NCI-H526 treated with DMSO at 0.1 percent for 48 hours (cell line): ENCODE data around the gene GPR39.

ENCODE experiments used
- DNase-seq: peaks from one replicate; lab custom pipeline; 2025; lab: John Stamatoyannopoulos, UW

GPR39 gene

DNA sequence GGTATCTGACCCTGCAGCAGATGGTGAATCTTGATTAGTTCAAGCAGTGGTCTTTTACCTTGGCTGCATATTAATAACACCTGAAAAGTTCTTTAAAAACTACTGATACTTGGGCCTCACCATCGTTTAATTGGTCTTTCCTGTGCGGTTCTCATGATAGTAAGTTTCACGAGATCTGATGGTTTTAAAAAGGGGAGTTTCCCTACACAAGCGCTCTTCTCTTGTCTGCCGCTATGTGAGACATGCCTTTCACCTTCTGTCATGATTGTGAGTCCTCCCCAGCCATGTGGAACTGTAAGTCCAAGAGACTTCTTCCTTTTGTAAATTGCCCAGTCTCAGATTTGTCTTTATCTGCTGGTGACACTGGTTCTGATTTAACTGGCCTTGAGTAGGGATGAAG, 151.1 kb downstream of the GPR39 start:
- DNase-seq = no peak

DNA sequence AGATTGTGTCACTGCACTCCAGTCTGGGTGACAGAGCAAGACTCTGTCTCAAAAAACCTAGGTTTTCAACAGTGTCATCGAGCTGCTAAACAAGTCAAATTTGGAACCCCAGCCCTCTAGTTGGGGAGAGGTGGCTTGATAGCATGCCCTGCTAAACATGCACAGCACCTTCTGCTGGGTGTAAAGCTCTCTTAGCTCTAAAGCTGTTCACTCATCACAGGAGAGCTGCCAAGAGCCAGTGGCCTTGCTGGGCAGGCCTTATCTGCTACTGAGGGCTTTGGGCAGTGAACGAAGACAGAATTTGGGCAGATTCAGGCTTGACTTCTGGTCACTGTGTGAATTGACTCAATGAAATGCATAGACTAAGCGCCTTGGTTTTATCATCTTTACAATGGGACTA, 152.1 kb downstream of the GPR39 start:
- DNase-seq = no peak

DNA sequence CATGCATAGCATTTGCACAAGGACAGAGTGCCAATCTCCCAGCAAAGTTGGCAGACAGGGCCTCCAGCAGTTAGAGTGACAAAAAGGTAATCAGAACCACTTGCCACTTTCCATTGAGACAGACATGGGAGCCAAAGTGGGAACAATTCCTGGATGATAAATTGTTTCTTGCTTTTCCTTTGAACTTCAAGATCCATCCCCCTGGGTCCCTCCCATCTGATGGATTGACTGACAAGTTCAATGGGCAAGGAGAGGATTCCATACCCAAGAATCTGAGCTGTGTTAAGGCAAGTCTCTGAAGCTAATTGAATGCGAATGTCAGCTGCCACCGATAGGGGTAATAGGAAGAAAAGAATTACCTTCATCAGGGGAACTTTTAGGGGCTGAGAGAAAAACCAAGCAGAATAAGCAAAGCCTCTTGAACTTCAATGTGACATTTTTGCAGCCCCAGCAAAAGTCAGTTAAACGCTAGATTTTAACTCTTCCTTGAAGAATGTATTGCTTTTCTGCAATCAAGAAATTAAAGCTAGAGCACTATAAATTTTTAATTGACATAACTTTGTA, 156.9 kb downstream of the GPR39 start:
- DNase-seq = no peak

DNA sequence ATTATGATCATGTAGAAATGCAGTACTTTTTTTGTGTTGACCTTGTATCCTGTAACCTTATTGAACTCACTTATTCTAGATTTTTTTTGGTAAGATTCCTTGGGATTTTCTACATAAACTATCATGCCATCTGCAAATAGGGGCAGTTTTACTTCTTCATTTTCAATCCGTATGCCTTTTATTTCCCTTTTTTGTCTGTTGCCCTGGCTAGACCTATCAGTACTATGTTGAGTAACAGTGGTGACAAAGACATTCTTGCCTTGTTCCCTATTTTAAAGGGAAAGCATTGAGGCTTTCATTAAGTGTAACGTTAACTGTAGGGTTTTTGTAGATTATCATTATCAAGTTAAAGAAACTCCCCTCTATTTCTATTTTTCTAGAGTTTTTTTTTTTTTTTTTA, 161.1 kb downstream of the GPR39 start:
- no peak for DNase-seq

DNA sequence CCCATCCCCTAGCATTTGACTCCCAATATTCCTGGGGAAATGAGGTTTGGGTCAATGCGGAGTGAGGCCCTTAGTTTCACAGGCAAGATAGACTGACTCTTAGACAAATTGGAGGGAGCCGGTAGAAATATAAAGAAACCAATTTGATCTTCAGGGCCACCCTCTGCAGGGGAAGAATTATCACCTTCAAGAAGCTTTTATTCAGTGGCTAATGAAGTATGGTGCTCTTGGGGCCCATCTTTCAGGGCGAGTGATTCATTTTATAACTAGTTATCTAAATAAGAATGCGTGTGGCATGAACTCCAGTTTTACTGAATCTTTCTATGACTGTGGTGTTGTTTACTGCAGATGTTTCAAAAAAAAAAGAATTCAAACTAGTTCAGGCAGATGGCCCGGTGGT, 165.0 kb downstream of the GPR39 start:
- DNase-seq = no peak

DNA sequence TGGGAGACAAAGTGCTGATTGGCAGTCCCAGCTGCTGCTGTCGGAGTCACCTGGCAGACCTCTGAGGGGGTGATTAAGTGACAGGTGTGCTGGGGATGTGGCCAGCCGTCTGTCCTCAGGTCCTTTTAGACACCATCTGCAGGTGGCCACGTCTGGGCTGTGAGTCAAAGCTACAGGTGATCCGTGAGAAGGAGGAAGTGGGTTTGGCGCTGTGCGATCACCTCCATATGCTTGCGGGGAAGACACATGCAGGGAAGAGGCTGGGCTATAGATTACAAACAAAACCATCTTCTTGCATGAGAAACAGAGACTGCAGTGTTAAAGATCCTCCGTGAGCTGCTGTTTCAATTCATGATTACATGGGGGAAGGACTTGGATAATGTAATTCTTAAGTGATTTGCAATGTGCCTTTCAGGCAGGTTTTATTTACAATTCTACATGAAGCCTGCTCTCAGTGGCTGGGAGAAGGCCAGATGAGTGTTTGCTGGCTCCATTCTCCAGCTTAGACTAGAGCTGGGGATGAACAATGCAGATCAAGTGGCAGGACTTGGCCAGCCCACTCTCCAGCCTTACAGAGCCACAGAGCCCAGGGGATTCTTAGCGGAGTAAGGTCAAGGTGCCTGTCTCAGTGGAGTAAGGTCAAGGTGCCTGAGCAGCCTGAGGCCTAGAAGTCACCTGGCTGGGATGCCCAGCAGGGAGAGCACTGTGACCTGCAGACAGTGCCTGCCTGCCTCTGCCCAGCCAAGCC, 165.6 kb downstream of the GPR39 start:
- DNase-seq = no peak

DNA sequence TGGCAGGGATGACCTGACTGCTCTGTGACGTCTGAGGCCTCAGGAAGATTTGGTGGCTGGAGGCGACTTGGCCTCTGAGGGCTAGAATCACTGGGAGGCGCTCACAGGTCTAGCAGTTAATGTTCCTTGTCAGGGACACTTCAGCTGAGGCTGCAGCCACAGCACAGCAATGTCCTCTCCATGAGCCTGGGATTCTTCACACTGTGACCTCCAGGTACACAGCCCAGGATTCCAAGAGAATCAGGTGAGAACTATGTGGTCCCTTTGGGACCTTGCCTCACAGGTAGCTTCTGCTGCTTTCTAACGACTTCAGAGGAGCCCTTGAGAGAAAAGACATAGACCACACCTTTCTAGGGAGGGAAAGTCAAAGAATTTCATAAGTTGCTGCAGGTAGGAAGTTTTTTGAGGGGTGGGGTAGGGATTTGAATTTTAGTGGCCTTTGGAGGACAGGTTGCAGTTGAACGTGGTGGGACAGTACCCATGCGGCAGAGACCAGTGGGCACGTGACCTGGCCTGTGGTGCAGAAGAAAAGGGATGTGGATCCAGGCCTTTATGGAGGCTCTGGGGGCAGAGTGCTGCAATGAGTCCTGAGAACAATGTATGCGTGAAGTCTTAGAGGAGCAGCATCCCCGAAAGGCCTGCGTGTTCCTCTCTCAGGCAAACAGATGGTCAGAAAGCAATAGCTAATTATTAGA, 167.2 kb downstream of the GPR39 start:
- no peak for DNase-seq

DNA sequence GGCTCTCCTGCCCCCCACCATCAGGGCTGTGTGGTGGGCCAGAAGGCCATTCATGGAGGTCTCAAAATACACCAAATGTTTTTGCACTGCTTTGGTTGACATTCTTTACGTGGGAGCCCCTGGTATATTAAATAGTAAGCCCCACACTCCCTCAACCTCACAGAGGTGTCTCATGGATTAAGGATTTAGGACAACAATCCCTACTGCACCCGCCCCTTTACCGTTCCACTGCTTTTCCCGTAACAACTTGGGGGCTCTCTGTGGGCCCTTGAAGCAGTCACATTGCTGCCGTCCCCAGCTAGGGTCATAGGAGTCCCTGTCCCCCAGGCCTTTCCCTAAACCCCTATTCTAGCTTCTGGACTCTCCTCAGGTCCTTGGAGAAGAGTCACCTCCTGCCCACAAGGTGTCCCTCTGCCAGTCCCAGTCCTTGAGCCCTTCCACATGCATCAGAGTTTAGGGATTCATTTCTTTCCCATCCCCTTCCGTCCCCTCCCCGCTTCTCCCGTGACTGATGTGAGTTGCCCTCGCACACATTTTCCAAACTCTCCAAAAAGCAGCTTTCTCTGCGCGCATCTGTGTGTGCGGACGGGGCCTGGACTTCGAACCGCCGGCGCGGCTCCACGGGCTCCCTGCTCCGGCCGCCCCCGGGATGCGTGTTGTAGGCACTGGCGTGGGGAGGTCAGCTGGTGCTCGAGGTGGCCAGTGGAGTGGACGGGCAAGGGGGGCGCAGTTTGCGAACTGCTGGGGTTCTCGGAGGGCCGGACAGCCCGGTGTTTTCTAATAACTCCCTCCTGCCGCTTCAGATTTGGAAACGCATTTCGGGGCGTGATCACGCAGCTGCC, 168.6 kb downstream of the GPR39 start:
- no peak for DNase-seq

DNA sequence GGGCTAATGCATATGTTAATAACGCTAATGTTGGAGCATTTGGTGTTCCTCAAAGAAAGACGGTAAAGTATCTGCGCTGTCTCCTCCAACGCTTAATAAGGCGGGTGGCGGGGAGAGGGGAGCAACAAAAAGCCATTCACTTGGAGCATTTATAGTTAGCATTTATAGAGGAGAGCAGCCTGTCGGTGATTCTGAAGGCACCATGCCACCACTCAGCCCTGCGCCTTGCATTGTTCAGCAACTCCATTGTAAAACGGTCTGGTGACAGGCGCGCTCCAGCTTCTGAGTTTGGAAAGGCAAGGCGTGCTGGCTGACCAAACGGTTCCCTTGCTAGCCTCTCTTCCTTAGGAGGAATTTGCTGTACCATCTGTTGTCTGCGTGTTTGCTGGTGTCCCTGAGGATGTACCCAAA, 169.5 kb downstream of the GPR39 start:
- DNase-seq = no peak

DNA sequence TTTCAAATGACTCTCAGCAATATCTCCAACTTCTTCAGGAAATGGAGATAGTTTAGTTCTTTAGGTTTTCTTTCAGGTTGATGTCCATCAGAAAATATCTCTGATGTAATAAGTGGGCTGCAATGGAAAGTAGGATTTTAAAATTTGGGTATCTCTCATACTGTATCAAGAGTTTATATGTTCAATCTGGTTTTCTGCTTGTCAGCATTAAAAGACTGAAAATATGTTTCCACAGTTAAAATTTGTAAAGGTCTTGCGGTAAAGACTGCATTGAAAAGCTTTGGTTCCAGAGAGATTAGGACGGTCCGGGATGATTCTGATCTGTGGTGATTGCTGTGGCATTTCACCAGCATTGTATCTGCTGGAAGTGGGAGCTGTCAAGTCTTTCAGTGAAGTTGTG, 170.2 kb downstream of the GPR39 start:
- no peak for DNase-seq

DNA sequence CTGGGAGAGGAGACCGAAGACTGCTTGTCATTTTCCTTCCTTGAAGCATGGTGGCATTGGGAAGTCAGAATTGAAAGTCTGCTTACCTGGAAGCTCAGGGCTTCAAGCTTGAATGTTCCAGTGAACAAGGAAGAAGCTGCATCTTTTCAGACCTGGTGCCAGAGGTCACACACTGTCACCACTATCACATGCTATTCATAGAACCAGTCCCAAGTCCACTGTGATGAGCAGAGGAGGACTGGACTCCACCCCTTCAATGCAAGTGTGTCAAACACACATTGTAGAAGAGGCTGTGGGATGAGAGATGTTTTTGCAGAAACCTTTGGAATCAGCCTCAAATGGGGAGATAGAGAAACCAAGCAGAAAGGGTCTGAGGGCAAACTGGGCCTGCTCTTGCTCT, 172.0 kb downstream of the GPR39 start:
- DNase-seq = no peak

DNA sequence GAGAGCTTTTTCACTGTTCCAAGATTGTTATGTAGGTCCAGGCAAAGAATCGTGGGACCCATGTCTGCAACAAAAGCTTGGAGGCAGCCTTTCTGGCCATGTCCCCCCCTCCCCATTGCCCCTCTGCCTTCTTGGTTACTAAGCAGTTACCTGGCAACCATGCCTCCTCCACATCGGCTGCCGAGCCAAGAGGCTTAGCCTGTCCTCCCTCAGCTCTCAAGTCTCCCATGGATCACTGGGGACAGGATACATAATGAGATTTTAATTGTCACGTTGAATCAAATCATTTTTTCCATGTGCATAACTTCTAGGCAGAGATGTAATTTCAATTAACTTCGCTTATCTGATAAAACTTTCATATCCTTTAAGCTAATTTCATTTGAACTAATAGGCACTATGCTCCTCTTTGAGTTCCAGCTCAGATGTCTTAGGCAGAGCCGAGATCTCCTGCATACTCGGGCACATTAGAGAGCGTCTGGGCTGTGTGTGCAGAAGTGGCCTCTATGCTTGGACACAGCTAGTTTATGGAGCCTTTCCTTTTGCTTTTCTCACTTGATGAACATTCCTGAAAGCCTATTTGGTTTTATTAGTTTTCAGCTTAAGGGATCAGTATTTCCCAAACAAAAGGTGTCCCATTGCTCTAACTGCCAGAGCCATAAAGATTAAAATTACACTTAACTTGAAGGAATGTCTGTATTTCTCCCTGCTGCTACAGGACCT, 172.7 kb downstream of the GPR39 start:
- DNase-seq = no peak

DNA sequence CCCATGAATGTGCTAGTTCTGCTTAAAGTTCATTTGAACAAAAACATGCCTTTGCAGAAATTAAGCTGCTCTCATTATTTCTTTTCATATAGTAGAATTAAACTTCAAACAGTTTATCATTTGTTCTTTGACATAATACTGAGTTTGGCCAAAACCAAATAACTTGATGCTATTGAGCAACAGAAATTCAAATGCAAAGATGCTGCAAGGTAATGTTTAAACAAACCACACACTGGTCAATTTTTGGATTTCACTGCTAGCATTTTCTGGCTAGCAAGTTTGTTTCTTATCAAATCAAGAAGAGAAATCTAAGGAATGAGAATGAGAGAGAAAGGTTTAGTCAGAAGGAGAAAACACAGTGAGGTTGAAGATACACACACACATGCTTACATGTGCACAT, 173.4 kb downstream of the GPR39 start:
- DNase-seq = no peak

DNA sequence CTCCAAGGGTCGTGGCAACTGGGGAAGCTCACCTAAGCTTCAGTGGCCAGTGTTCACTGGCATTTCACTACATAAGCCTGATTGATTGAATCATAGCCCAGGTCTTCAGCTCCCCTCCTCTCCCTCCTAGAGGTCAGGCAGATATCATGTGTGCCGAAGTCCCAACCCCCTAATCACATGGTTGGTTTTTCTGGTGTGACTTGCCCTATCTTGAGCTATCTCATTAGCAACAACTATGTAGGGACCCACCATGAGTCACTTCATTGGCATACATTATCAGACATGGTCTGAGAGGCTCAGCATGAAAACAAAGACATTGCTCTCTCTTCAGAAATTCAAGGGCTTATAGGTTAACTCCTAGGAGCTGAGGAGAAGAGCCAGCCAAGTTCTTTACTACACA, 176.6 kb downstream of the GPR39 start:
- DNase-seq = no peak

DNA sequence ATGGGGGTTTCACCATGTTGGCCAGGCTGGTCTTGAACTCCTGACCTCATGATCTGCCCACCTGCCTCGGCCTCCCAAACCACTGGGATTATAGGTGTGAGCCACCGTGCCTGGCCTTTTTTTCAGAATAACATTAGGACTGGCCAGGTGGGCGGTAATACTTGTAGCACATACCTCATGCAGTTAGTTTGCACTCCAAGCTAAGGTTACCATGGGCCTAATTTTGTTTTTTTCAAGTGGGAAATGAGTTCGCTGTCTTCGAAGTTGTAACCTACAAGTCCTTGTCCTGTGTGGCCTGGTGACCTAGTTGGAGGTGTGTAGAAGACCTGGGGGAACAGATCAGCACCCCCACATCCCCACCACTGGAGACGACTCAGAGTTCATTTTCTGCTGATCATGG, 178.6 kb downstream of the GPR39 start:
- no peak for DNase-seq

DNA sequence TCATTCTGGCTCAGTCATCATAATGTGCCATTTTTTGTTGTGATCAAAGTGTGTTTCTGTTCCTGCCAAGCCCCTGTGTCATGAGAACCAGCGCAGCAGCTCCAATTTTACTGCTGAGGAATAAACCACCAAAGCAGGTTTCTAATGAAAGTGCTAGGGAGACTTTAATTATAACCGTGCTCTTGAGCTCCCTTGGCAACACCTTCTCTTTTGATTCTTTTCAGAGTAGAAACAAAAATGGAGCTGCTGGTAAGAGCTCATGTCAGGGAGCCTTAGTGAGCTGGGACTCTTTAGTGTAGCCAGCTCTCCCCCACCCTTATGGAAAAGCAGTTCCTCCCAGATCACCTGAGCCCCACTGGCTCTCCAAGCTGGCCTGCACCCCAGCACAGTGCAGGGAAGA, 179.1 kb downstream of the GPR39 start:
- no peak for DNase-seq

DNA sequence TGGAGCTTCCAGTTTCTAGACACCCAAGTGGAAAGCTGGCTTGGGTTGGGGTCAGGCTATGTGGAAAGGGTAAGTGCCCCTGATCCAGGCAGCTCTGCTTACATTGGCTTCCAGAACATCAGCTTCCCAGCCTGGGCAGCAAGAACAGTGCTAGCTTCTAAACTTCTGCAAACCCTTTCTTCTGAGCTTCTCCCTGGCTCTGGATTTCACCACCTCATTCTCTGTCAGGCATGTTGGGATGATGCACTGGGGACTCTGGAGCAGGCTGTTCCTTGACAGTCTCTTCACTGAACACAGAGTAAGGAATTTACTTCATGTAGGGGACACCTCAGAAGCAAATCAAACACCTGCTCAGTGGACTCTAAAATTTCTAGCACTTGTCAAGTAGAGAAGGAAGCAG, 180.6 kb downstream of the GPR39 start:
- no peak for DNase-seq

DNA sequence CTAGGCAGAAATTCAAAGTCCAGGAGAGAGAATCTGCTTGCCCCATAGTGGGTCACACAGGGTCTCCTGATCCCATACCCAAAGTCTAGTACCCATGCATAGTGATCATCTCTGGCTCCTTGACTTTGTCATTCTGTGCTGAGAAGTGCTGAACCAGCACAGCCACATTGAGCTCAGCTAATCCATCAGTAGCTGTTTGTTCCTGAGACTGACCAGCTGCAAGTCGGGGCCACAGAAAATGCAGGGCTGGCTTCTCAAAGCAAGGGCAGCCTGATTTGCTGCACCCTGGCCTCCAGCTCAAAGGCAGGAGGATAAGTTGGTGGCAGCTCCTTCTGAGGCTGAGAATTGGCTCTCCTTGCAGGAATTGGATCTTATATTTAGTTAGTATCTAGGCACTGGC, 181.2 kb downstream of the GPR39 start:
- DNase-seq = no peak

DNA sequence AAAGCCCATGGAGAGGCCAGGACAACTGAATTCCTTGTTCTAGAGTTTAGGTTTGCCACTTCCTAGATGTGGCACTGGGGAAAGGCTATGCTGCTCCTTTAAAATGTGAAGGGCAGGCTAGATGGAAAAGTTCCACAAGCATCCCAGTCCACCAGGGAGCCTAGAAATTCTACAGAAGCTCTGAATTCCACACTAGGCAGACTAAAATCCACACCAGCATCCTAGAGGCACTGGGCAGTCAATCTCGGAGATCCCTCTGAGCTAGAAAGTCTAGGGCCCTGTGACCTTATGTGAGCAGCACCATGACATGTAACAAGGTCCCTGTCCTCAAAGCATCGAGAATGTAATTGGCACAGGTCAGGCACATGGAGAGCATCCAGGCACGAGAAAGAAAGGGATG, 181.9 kb downstream of the GPR39 start:
- DNase-seq = no peak

DNA sequence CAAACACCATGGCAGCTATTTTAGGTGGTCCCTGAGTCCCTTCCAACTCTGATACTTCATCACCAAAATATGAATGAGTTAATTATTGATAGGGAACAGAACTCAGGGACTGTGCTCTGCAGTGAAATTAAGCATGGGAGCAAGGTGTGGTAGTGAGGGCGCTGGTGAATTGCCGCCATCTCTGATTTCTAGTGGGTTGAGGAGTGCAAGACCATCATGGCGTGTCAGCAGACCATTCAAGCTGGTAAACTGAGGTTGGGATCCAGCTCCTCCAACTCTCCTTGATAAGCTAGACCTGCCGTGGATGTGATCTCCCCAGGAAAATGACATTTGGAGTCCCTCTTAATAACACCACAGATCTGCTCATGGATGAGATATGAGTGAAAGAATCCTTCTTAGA, 183.0 kb downstream of the GPR39 start:
- no peak for DNase-seq

DNA sequence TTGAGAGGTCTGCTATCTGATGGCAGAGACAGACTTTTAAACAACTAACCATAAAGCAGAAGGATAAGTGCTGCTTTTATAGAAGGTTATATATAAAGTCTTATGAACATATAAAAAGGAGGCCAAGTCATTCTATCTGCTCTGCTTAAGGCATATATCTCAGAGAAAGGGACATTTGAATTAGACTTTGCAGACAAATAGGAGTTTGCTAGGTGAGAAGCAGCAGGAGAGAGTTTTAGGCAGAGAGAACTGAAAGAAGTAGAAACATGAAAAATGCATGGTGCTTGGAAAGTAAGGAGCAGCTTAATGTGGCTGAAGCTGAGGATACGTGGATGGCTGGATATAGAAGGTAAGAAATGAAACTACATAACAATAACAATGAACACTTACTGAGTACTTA, 188.0 kb downstream of the GPR39 start:
- no peak for DNase-seq
